Body of pancreas (tissue), 4 donors: Measurements from ENCODE around the gene PSME2. TPM values are rescaled to one million over a fixed set of nuclear protein-coding genes. Genes with fewer than 3 reads are reported as not detected.

Experiments
- ATAC-seq: fragments of 150-250 bp; one replicate; pipeline ENCODE4 v1.9.1; 2016
- DNase-seq, 4 donors: peaks; one replicate each; pipeline ENCODE4 v3.0.0-alpha.2; 2019
- H3K27ac ChIP-seq, 4 donors: fragments of 200-600 bp; sonication (generic); 1 replicate in 3 of 4; 2 replicates in 1 of 4; pipeline versions ENCODE4 v1.5.1 to v1.6.1; 2016 to 2019; ENCODE audit warnings: mild to moderate bottlenecking in 1 of 4, mixed read lengths in 1 of 4, moderate library complexity in 1 of 4
- H3K27me3 ChIP-seq, 2 donors: fragments of 200-600 bp; sonication (generic); one replicate each; pipeline ENCODE4 v1.6.0; 2016; ENCODE audit warnings: mild to moderate bottlenecking in 1 of 2
- H3K36me3 ChIP-seq, 2 donors: fragments of 200-600 bp; sonication (generic); replicated peaks in 1 of 2; 2 replicates each; pipeline ENCODE4 v1.5.1; 2016; ENCODE audit warnings: low read depth in 2 of 2; ENCODE audit not compliant: insufficient read depth in 1 of 2
- H3K4me1 ChIP-seq: fragments of 200-600 bp; sonication (generic); one replicate; pipeline ENCODE4 v1.6.0; 2016
- H3K4me3 ChIP-seq, 2 donors: fragments of 200-600 bp; sonication (generic); 1 replicate in 1 of 2; 2 replicates in 1 of 2; pipeline ENCODE4 v1.5.1; 2016 to 2019
- H3K9me3 ChIP-seq, 3 donors: fragments of 200-600 bp; sonication (generic); 1 replicate in 2 of 3; 2 replicates in 1 of 3; pipeline ENCODE4 v1.5.1; 2016
- CTCF ChIP-seq, 7 experiments: fragments of 450-650 bp in 4 of 7; fragments of 200-600 bp in 3 of 7; sonication (generic) in 3 of 7; IDR thresholded peaks; one replicate each; pipeline ENCODE4 v1.5.1; 2016 to 2019; ENCODE audit warnings: antibody characterized with exemption in 7 of 7
- POLR2A ChIP-seq, 3 donors: fragments of 450-650 bp; IDR thresholded peaks; one replicate each; pipeline ENCODE4 v1.6.1; 2016; ENCODE audit warnings: antibody characterized with exemption in 3 of 3, mild to moderate bottlenecking in 2 of 3
- WGBS, 2 donors: methylation state at CpG; one replicate each; pipeline ENCODE4 v1.1.5; 2017; 5-methylcytosine and 5-hydroxymethylcytosine counted together
- intact Hi-C: fragments of 100-400 bp; cut with DNase I; formaldehyde crosslinking; loops from one replicate; pipeline ENCODE4 v1.15.1; 2023
- total RNA-seq, 2 donors: library from RNA; depleted of rRNA; stranded (reverse); fragments of >200 nt; gene quantifications; one replicate each; pipeline ENCODE4 v1.1.0, GENCODE V29; 2016

PSME2 gene
- total RNA-seq, 2 donors from 2014 or later: 29.3 to 30.4 TPM

GRCh38 chr14:24144451-24144850, 2.0 kb downstream of the PSME2 start:
- ATAC-seq (no peak), DNase-seq (no peak)
- Histone ChIP-seq H3K4me3 (no peak overlapping the region), H3K4me1 (peaks cover 49% of the 10 kb centered on the region), H3K36me3 (no peaks in the 10 kb centered on the region), H3K9me3 (no peaks in the 10 kb centered on the region), H3K27ac (no peak overlapping the region), H3K27me3 (no peaks in the 10 kb centered on the region)
- WGBS, 2 donors: 81 to 88% methylated on average over 1 of the region's 1 CpG
- intact Hi-C loops: no loop called here
- no peak for TF ChIP-seq POLR2A (IDR thresholded peaks at IDR 0.05)

DNA sequence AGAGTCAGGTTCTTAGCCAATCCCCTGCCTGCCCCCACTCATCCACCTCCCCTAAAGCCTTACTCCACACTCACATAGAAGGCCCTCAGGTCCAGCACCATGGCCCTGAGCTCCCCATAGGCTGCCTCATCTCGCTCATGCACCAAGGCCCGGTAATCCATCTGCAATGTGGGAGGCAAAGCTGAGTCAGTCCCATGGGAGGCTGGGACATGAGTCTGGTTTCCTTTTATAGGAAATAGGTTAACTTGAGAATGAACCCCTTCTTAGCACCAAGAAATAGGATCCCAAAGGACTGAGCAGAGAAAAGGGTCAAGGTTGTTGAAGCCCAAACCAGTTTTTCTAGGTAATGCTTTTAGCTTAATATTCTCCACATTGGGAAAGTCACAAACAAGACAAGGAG, 2.9 kb downstream of the PSME2 start:
- ATAC-seq (no peak), DNase-seq (no peak)
- H3K9me3 ChIP-seq: no peaks in the 10 kb centered on the region
- no peak overlapping the region for H3K4me3 ChIP-seq
- intact Hi-C loops: no loop called here
- WGBS, 2 donors: 86 to 90% methylated on average over 2 of the region's 2 CpGs
- no peak overlapping the region for H3K27ac ChIP-seq
- TF ChIP-seq POLR2A (IDR thresholded peaks at IDR 0.05) (no peak), CTCF (IDR thresholded peaks at IDR 0.05) (no peak)
- H3K4me1 ChIP-seq: peaks cover 48% of the 10 kb centered on the region
- no peaks in the 10 kb centered on the region for H3K27me3 ChIP-seq
- peaks cover 0 to 3% of the 10 kb centered on the region in 2 donors for H3K36me3 ChIP-seq

GRCh38 chr14:24141097-24141880, 5.1 kb downstream of the PSME2 start, which contains the start of gene EMC9:
EMC9 (minus strand) TSS chr14:24141591; CDS start chr14:24141304, 287 bp downstream.
- Histone ChIP-seq H3K36me3 (peaks cover 0 to 11% of the 10 kb centered on the region in 2 donors), H3K27me3 (no peaks in the 10 kb centered on the region), H3K4me3 (peak within 1 kb of the TSS; percentile 54 to 55), H3K9me3 (no peaks in the 10 kb centered on the region), H3K4me1 (peaks cover 58% of the 10 kb centered on the region), H3K27ac (peak within 1 kb of the TSS; percentile 75 to 90 (median 80))
- TF ChIP-seq CTCF (IDR thresholded peaks at IDR 0.05) (peak; percentile 48 to 88 (median 86)), POLR2A (IDR thresholded peaks at IDR 0.05) (peak; percentile 74 to 85 (median 79))
- peak; percentile 92 for ATAC-seq
- intact Hi-C loops: no loop called here
- DNase-seq: peak; percentile 100
- 0% methylated on average over 6 to 64 of the region's 65 CpGs for WGBS, 2 donors

- TF ChIP-seq CTCF (IDR thresholded peaks at IDR 0.05) (no peak), POLR2A (IDR thresholded peaks at IDR 0.05) (no peak)
- peaks cover 0 to 11% of the 10 kb centered on the region in 2 donors for H3K36me3 ChIP-seq
- WGBS, 2 donors: 55 to 56% methylated on average over 9 of the region's 9 CpGs
- DNase-seq (peak in 1 of 4 donors; percentile 42), ATAC-seq (no peak)
- H3K27ac ChIP-seq: peak overlapping the region in 2 of 4 donors; percentile 12 to 82
- H3K4me1 ChIP-seq: peaks cover 46% of the 10 kb centered on the region
- intact Hi-C loops: no loop called here
- no peaks in the 10 kb centered on the region for H3K27me3 ChIP-seq
- H3K4me3 ChIP-seq: no peak overlapping the region
- no peaks in the 10 kb centered on the region for H3K9me3 ChIP-seq
These were observed 7.0 kb downstream of the PSME2 start for GRCh38 chr14:24139272-24139934.
